CD4-positive, alpha-beta T cell treated with Interferon gamma for 1 hour (primary cell): ENCODE data around the gene CORO2B.
"Not testable (repeated sequence)": the region's sequence is repeated elsewhere in the genome, so short reads cannot be mapped to it uniquely, and the experiment has no call there.

Experiments
- DNase-seq: peaks from one replicate; pipeline ENCODE4 v3.0.0-alpha.2; 2020

Gene CORO2B

DNA sequence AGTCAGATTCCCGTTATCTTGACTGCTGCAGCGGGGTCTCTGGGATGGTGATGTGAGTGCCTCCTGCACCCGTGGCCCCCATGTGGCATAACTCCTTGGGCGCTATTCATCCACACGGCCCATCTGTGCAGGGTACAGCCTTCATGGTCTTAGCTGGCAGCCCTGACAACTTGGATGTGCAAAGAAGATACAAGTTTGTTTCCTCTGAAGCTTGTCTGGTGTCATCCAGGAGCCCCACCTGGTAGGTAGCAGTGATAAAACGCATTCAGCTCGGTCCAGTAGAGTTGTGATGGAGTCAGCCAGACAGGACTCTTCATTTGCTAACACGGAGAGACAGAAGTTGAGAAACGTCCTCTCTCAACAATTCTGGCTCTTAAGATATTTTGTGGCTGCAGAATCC, 53.3 kb downstream of the CORO2B start:
- no peak for DNase-seq

GRCh38 chr15:68633231-68634121, 54.7 kb downstream of the CORO2B start:
- DNase-seq, result no peak

DNA sequence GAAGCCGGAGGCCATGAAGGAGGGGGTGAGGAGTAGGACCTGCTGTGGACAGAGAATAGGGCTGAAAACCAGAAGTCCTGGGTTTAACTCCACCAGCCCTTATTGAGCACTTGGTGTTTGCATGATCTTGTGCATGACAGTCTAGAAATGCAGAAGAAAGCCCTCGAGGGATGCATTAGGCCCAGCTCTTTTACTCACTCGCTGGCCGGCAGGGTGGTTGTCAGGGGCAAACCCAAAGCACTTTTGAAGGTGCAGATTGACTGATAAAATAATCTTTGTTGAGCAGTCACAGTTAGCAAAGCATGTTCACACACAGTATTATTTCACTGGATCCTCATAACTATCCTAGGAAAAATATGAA, 55.3 kb downstream of the CORO2B start:
- DNase-seq, result no peak

DNA sequence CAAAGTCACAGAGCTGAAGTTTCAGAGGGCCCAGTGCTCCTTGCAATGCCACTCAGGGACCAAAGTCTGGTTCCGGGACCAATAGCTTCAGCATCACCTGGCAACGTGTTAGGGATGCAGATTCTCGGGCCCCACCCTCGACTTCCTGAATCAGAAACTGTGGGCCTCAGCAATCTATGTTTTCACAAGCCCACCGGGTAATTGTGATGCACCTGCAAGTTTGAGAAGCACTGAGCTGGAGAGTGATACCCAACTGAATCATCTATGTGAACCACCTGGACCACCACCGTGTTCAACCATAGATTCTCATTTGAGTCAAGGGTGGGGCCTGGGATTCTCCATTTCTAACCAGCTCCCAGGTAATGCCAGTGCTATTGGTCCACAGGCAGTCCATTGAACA, 55.7 kb downstream of the CORO2B start:
- DNase-seq, result no peak

DNA sequence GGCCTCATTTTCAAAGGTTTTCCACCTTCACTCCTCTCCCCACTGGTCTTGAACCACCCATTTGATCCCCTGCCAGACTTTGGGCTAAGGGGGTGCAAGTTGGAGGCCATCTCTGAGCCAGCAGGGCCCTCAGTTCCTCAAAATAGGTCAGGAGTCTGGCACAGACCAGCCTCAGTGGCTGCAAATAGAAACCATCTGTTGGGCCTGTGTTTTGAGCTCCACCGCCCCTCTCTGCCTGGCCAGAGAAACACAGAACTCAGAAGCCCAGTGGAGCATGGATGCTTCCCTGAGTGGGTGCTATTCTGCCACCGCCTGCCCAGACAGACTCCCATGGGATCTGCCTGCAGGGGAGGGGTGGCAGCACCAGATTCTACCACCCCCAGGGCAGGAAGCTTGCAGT, 56.3 kb downstream of the CORO2B start:
- peak; percentile 18 for DNase-seq

- no peak for DNase-seq
Measured at GRCh38 chr15:68636256-68636655, 57.5 kb downstream of the CORO2B start.

GRCh38 chr15:68637767-68638404, 59.1 kb downstream of the CORO2B start:
- DNase-seq, result no peak

DNA sequence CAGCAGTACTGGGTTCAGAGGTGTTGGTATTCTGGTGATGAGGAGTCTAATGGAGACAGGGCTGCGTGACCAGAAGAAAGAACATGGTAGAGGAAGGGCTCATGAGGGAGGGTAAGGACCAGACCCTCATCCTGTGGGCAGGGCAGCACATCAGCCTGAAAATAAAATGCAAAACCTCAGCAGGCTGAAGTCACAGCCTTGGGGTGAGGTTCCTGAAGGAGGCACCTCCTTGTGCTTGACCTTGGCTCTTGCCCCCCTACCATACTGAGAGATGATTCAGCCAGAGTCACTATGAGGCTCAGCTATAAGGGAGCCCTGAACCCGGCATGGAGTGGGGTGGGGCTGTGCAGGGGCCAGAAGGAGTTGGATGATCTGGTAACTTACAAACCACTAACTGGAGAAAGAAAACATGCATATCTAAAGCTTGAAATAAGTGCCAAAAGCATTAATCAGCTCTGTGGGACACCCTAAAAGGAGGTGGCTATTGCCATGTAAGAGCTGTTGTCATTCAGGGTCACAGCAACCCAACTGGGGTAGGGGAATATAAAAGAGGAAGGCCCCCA, 60.2 kb downstream of the CORO2B start:
- no peak for DNase-seq

DNA sequence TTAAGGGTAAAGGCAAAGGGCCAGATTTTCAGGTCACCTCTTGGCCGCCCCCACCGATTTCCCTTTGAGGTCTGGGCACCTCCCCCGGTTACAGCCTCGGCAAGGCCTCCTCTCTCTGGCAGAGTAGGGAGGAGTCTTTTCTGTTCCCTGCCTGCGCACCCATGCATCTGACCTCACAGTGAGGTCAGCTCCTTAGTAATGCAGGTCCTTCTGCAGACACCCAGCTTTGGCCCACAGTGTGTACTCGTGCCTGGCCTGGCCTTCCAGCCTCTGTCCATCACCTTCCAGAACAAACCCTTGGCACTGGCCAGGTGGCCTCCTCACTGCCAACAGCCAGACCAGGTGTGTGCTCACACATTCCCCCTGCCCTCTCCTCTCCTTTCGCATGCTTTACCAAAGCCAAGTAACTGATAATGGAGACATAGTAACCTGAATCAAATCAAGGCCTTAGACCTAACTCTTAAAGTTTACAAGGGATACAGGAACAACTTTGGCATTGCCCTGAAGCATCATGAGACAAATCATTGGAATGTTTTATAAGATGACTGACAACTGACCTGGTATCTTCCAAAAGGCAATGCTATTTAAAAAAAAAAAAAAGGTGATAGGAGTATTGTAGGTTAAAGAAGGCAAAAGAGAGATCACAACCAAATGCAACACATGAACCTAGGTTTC, 61.3 kb downstream of the CORO2B start:
- no peak for DNase-seq

GRCh38 chr15:68640791-68641331, 62.1 kb downstream of the CORO2B start:
- no peak for DNase-seq

DNA sequence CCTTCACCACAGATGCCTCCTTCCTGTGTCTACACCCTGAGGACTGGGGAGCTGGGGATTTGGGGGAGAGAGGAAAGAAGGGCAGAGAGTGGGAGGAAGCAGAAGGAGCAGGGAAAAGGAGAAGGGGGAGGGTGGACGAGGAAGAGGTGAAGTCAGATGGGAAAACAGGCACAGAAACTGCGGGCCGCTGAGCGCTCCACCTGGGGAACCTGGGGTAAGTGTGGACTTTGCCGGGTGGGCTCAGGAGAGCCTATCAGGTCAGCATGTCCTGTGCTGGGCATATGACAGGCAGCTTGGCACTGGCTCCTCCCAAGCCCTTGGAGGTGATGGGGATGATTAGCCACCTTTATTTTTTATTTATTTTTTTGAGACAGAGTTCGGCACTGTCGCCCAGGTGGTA, 62.6 kb downstream of the CORO2B start:
- no peak for DNase-seq

DNA sequence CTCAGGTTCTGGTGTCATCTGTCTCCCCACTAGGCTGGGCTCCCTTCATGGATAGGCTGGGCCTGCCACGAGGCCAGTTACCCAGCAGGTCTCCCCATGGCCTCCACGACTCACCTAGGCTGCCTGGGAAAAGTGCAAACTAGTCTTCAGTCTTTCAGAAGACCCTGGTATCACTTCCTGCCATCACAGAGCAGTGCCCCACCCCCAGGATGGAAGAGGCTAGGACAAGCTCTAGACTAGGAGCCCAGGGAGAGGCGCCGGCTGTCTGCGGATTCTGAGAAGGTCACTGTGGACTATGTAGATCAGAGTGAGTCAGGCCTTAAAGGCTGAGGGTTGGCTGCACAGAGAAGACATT, 63.7 kb downstream of the CORO2B start:
- DNase-seq, result no peak

GRCh38 chr15:68643216-68643830, 64.5 kb downstream of the CORO2B start:
- no peak for DNase-seq

- DNase-seq, result no peak
Measured at GRCh38 chr15:68644083-68644904, 65.5 kb downstream of the CORO2B start.

- DNase-seq, result no peak
Measured at GRCh38 chr15:68644996-68645395, 66.2 kb downstream of the CORO2B start.

DNA sequence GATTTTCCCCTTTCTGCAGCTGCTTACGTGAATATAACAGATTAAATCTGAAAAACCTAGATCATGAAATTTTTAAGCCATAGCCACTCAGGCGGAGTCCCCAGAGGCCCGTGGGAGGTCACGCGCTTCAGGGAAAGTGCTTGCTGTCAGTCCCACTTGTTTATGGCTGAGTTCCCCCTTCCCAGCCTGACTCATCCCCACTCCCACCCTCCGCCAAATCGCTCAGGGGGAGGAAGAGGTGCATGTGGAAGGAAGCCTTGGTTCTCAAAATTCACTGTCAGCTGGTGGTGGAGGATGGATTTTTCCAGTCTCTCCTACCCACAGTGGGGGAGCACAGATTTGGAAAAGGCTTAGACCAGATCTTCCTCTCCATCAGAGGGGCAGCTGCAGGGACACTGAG, 67.4 kb downstream of the CORO2B start:
- no peak for DNase-seq

DNA sequence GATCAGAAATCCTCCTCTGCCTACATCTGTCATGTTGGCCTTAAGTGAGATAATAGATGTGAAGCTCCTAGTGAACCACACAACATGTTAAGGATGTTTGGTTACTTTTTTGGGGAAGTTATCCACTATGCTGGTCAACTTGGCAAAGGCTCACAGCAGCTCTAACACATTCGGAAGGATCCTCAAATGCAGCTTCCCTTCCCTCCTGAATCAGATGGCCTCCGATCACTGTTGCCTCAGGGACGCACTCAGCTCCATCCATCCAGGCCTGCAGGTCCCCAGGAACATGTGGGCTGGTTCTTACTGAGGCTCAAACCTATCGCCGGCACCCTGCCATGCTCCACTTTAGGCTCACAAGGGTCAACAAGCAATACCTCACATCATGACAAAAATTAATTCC, 67.9 kb downstream of the CORO2B start:
- no peak for DNase-seq

- not testable (repeated sequence) for DNase-seq
Measured at GRCh38 chr15:68647361-68647760, 68.6 kb downstream of the CORO2B start.

DNA sequence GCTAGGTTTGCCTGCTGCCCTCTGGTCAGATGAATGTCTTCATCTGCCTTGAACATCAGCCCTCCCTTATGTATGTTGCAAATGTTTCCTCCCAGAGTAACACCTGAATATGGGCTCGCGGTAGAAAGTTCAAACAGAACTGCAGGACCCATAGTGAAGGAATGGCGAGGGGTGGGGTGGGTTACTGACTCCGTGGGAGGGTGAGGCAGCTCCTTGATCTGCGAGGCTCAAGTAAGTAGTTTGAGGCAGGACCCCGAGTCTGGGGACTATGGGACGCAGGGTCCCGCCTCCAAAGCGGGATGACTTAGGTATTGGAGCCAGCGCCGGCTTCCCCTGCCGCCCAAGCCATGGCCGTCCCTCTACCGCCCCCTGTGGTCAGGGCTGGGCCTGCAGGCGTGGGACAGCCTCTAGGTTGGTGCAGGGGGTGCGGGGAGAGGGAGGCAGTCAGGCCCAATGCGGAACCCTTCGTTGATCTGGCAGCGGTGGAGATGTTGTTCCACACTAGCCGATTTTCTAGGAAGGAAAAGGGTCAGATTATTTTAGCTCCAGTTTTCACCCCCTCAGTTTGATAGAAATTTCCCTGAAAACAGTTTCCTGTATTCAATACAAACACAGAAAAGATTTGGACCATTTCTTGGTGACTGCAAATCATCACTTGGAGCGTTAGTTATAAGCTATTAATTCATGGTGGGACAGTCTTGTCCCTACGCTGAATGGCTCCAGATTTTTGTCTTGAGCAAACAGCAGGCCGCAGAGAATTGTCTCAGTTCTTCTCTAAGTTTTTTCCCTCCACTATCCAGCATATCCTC, 72.3 kb downstream of the CORO2B start:
- DNase-seq, result peak; percentile 20

- DNase-seq, result no peak
Measured at GRCh38 chr15:68651916-68652525, 73.2 kb downstream of the CORO2B start.
